OCI-LY7 (cell line): ENCODE results near the gene SEC23IP.

Experiments
- EZH2phosphoT487 ChIP-seq: fragments of 200-600 bp; sonication (generic); IDR thresholded peaks from 2 replicates; pipeline ENCODE4 v1.6.1; 2018; ENCODE audit warnings: low read depth, borderline replicate concordance, mild to moderate bottlenecking, mixed run types, antibody characterized with exemption, low read length, moderate library complexity, mixed read lengths
- TF ChIP-seq, protein P1 (sequence below): fragments of 200-600 bp; sonication (generic); conservative IDR thresholded peaks from 2 replicates; pipeline ENCODE4 v1.5.1; 2014; ENCODE audit warnings: mild to moderate bottlenecking, antibody characterized with exemption, low read length, moderate library complexity, mixed read lengths

DNA sequence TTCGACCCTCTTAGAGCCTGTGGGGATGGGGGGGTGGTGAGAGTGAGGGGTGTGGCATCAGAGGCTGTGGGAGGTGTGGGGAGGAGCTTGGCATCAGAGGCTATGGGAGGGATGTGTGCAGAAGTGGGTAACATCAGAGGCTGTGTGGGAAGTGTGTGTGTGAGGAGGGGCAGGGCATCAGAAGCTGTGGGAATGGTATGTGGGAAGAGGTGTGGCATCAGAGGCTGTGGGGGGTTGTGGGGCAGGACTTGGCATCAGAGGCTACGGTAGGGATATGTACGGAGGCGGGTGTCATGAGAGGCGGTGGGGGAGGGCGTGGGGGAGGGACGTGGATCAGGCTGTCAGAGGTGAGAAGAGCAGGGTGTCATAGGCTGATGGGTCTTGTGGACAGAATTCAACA lies 97.4 kb downstream of the SEC23IP start:
- TF ChIP-seq, protein P1, sequence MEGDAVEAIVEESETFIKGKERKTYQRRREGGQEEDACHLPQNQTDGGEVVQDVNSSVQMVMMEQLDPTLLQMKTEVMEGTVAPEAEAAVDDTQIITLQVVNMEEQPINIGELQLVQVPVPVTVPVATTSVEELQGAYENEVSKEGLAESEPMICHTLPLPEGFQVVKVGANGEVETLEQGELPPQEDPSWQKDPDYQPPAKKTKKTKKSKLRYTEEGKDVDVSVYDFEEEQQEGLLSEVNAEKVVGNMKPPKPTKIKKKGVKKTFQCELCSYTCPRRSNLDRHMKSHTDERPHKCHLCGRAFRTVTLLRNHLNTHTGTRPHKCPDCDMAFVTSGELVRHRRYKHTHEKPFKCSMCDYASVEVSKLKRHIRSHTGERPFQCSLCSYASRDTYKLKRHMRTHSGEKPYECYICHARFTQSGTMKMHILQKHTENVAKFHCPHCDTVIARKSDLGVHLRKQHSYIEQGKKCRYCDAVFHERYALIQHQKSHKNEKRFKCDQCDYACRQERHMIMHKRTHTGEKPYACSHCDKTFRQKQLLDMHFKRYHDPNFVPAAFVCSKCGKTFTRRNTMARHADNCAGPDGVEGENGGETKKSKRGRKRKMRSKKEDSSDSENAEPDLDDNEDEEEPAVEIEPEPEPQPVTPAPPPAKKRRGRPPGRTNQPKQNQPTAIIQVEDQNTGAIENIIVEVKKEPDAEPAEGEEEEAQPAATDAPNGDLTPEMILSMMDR = no peak
- no peak for TF ChIP-seq EZH2phosphoT487
